WI38 (cell line): ENCODE results near the gene MLEC.
"Not testable (repeated sequence)": the region's sequence is repeated elsewhere in the genome, so short reads cannot be mapped to it uniquely, and the experiment has no call there.

Experiments used
- H3K4me3 ChIP-seq: 2 replicates; pipeline ENCODE4 v1.5.1; 2011; ENCODE audit warnings: low read depth, mild to moderate bottlenecking, control low read depth, low read length
- TF ChIP-seq, protein P1 (sequence below): IDR thresholded peaks from 2 replicates; pipeline ENCODE4 v1.5.1; 2012; ENCODE audit warnings: low read depth, mild to moderate bottlenecking, control low read depth, low read length

The MLEC gene

DNA sequence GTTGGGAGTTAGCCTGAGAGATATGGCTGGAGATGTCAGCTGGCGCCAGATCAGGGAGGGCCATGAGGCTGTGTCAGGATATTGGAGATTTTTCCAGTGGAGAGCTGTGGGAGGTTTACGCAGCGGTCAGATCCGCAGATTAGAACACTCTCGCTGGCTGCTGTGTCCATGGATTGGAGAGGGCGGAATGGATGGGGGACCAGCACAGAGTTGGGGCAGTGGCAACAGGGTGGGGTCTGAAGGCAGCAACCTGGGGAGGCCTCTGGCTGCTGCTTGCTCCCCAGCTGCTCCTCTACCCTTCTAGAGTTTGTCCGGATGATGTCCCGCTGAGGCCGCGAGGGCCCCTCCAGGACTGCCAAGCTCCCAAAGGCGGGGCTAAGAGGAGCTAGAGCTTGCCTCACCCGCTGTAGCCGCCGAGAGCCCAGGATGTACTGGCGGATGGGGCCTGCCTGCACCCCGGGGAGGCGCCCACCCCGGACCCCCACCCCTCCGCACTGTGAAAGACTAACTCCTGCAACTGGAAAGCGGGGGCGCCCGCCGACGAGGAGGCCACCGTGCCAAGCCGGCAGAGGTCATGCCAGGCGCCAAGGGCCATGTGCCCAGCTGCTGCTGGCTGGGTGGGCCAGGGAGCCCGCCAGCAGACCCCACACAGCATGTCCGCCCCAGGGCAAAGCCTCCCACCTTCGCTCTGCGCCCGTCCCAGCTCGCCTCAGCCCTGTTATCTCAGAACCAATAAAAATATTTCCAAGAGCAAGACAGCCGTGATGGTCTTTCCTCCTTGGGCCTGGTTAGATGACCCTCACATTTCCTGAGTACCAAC, 20.2 kb upstream of the MLEC start:
- H3K4me3 ChIP-seq = no peak overlapping the region

DNA sequence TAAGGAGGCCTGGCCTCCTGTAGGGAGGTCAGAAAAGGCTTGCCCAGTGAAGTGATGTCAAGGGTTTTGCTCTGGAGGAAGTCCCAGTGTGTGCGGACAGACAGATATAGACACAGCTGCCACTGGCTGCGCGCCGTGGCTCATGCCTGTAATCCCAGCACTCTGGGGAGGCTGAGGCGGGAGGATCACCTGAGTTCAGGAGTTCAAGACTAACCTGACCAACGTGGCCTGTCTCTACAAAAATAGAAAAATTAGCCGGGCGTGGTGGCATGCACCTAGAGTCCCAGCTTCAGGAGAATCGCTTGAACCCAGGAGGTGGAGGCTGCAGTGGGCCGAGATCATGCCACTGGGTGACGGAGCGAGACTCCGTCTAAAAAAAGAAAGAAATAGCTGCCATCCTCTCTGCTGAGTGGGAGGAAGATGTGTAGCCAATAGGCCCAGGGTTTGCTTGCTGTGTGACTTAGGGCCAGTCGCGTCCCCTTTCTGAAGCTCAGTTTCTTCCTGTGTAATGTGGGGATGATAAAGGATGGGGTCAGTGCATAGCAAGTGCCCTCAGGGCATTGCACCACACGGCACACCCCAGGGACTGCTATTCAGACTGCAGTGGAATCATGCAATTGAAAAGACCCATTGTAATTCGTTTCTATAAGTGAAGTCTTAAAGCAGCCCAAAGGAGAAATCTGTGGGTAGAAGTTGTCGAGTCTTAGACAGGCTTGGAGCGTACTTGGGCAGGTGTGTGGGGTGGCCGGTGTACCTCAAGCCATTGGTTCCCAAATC, 18.7 kb upstream of the MLEC start:
- TF ChIP-seq, protein P1, sequence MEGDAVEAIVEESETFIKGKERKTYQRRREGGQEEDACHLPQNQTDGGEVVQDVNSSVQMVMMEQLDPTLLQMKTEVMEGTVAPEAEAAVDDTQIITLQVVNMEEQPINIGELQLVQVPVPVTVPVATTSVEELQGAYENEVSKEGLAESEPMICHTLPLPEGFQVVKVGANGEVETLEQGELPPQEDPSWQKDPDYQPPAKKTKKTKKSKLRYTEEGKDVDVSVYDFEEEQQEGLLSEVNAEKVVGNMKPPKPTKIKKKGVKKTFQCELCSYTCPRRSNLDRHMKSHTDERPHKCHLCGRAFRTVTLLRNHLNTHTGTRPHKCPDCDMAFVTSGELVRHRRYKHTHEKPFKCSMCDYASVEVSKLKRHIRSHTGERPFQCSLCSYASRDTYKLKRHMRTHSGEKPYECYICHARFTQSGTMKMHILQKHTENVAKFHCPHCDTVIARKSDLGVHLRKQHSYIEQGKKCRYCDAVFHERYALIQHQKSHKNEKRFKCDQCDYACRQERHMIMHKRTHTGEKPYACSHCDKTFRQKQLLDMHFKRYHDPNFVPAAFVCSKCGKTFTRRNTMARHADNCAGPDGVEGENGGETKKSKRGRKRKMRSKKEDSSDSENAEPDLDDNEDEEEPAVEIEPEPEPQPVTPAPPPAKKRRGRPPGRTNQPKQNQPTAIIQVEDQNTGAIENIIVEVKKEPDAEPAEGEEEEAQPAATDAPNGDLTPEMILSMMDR = no peak
- H3K4me3 ChIP-seq = no peak overlapping the region

More for the DNA sequence above, 20.2 kb upstream of the MLEC start:
- TF ChIP-seq, protein P1 = no peak

DNA sequence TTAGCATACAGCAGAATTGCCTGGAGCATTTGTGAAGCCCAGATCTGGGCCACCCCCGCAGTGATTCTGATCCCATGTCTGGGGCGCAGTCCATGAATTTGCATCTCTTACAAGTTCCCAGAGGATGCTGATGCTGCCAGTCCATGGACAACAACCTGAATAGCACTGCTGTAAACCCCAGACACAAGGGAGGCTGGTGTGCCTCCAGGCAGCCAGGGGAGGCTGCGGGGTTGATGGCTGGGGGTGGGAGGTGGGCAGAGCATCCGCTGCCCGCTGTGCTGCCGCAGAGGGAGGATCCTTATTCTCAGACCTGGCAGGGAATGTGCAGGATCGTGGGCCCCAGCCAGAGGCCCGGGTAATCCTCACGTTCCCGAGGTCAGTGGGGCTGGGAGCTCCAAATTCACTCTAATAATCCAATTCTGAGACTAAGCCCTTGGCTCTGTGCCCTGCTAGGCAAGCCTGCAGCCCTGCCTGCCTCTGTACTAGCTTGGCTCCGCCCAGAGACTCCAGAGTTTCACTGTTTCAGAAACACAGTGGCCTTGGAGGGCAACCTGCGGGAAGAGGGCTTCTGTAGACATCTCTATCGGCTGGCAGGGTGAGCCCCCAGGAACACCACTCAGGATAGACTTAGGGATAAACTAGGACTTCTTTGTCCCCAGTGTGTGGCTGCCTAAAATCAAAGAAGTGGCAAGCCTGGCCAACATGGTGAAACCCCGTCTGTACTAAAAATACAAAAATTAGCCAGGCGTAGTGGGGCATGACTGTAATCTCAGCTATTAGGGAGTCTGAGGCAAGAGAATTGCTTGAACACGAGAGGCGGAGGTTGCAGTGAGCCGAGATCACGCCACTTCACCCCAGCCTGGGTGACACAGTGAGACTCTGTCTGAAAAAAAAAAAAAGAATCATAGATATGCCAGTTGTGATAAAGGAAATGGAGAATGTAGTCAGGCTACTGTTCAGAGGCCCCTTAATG, 17.8 kb upstream of the MLEC start:
- TF ChIP-seq, protein P1 = no peak
- no peak overlapping the region for H3K4me3 ChIP-seq

DNA sequence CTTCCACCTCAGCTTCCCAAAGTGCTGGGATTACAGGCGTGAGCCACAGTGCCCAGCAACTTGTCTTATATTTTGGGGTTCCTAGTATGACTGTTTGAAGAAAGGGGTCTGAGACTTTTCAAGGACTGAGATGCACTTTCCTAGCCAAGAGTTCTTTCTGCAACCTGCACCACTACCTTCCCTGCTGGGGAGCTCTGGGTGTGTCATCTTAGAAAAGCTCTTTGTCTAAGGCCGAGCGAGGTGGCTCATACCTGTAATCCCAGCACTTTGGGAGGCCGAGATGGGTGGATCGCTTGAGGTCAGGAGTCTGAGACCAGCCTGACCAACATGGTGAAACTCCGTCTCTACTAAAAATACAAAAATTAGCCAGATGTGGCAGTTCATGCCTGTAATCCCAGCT, 16.7 kb upstream of the MLEC start:
- not testable (repeated sequence) for H3K4me3 ChIP-seq

DNA sequence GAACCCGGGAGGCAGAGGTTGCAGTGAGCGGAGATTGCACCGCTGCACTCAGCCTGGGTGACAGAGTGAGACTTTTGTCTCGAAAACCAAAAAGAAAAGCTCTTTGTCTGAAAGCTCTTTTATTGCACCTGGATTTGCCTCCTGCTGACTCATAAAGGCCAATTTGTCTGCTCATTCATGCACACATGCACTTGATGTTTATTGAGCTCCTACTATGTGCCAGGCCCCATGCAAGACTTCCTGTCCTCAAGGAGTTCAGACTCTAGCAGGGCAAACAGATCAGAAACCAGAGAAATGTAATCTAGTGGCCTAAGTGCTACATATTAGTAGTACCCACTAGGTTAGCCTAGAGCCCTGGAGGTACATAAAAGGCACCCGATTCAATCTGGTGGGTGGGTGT, 16.3 kb upstream of the MLEC start:
- H3K4me3 ChIP-seq = no peak overlapping the region
- TF ChIP-seq, protein P1 = no peak

DNA sequence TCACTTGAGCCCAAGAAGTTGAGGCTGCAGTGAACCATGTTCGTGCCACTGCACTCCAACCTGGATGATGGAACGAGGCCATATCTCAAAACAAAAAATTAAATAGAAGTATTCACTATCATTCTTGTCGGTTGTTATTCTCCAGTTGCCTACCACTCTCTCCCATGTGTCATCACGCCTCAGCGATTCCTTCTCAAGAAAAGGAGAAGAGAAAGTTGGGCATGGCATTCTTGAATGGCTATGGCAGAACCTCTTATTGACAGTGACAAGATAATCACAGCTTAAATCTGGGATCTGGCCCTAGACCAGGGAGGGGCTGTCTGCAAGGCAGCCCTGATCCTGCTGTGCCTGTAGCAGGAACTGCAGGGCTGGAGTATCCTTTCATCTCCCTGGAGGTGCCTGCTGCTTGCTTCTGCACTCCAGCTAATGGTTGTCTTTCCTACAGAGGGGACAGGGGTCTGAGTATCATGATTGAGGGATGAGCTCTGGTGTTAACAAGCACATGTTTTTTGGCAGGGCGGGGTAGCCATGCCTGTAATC, 12.8 kb upstream of the MLEC start:
- TF ChIP-seq, protein P1 = no peak
- no peak overlapping the region for H3K4me3 ChIP-seq
